Activated B cell treated with CpG ODN at 0.5 μM for 24 hours (primary cell): ENCODE measurements around the gene HOXA5. TPM values are rescaled to one million over a fixed set of nuclear protein-coding genes. Genes with fewer than 3 reads are reported as not detected.
A peak's percentile ranks its signal among the peaks of the same experiment; 100 is the strongest.

Source experiments
- ATAC-seq: fragments of 200-7000 bp; cut with Tn5 transposase; one replicate; pipeline ENCODE4 v1.10.0; 2021; ENCODE audit warnings: low read depth, mild to moderate bottlenecking, moderate library complexity
- CTCF ChIA-PET: fragments of 350-600 bp; sonication (Branson Sonifier 250); formaldehyde crosslinking; loops from one replicate; lab custom pipeline; 2021; ENCODE audit warnings: antibody characterized with exemption; lab: Charles Lee
- POLR2A ChIA-PET: fragments of 350-600 bp; sonication (Branson Sonifier 250); formaldehyde crosslinking; loops from one replicate; lab custom pipeline; 2021; ENCODE audit warnings: antibody characterized with exemption; lab: Charles Lee
- DNase-seq: peaks from one replicate; pipeline ENCODE4 v3.0.0; 2022
- H3K27ac Mint-ChIP-seq: one replicate; pipeline ENCODE4 v1.8.0; 2020; ENCODE audit warnings: mixed read lengths
- H3K27me3 Mint-ChIP-seq: one replicate; pipeline ENCODE4 v1.8.0; 2021; ENCODE audit warnings: mixed read lengths
- H3K36me3 Mint-ChIP-seq: one replicate; pipeline ENCODE4 v1.8.0; 2021; ENCODE audit warnings: low read depth, mixed read lengths
- H3K4me1 Mint-ChIP-seq: one replicate; pipeline ENCODE4 v1.8.0; 2021; ENCODE audit warnings: mixed read lengths
- H3K4me3 Mint-ChIP-seq: one replicate; pipeline ENCODE4 v1.8.0; 2020; ENCODE audit warnings: mild to moderate bottlenecking, mixed read lengths
- H3K9me3 Mint-ChIP-seq: one replicate; pipeline ENCODE4 v1.8.0; 2020; ENCODE audit warnings: mixed read lengths
- intact Hi-C: fragments of 100-400 bp; cut with micrococcal nuclease; formaldehyde crosslinking; loops from one replicate; pipeline ENCODE4 v1.15.1; 2024
- total RNA-seq: library from RNA; stranded (reverse); gene quantifications from 2 replicates; pipeline ENCODE4 v1.2.3, GENCODE V29; 2022
- TF ChIP-seq, protein P1 (sequence below): fragments of 200-600 bp; IDR thresholded peaks from one replicate; pipeline ENCODE4 v1.8.0; 2022; ENCODE audit warnings: antibody characterized with exemption, mild to moderate bottlenecking

Gene HOXA5
- total RNA-seq, 1 donor from 2014 or later: not detected

- CTCF ChIA-PET: interaction anchor here (2.3 kb wide), 1 partner anchor 12 kb away, joined by 7 read pairs; no protein-coding TSS in a partner anchor
- ATAC-seq: no peak
- TF ChIP-seq, protein P1, sequence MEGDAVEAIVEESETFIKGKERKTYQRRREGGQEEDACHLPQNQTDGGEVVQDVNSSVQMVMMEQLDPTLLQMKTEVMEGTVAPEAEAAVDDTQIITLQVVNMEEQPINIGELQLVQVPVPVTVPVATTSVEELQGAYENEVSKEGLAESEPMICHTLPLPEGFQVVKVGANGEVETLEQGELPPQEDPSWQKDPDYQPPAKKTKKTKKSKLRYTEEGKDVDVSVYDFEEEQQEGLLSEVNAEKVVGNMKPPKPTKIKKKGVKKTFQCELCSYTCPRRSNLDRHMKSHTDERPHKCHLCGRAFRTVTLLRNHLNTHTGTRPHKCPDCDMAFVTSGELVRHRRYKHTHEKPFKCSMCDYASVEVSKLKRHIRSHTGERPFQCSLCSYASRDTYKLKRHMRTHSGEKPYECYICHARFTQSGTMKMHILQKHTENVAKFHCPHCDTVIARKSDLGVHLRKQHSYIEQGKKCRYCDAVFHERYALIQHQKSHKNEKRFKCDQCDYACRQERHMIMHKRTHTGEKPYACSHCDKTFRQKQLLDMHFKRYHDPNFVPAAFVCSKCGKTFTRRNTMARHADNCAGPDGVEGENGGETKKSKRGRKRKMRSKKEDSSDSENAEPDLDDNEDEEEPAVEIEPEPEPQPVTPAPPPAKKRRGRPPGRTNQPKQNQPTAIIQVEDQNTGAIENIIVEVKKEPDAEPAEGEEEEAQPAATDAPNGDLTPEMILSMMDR: no peak
Observed at GRCh38 chr7:27184337-27185012, 41.0 kb upstream of the HOXA5 start.

DNA sequence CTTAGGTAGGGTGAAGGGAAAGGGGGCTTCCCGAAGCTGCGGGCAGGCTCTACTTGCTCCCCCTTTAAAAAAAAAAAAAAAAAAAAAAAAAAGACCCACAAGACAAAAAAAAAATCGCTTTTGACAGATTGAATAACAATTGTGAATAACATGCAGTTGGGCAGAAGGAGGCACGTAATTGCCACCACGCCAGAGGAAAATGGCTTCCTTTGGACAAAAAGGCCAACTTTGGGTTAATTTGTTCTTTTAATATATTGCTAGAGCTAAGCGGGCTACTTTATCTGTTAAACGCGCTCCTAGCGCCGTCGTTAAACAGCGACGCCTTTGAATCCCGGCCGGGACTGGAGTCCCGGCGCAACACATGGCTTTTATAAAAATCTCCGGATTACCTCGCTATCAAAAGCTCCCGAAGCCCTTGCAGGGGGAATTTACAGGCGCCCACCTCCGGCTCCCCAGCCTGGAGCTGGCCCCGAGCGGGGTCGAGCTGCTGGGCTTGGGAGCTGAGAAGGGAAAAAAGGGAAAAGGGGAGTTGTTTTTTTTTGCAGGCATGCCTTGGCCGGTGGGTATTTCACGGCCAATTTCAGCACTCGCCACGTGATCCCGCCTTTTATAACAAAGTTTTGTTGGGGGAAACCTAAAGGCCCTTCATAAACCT is 40.3 kb upstream of the HOXA5 start:
- Mint-ChIP-seq H3K9me3 (no peaks in the 10 kb centered on the region), H3K4me3 (peak overlapping the region; percentile 41), H3K27ac (no peak overlapping the region), H3K36me3 (no peaks in the 10 kb centered on the region), H3K4me1 (peaks cover 41% of the 10 kb centered on the region), H3K27me3 (peaks cover 74% of the 10 kb centered on the region)
- intact Hi-C loops: loop anchor here (1.0 to 2.0 kb wide), 2 partner anchors 11 to 17 kb away; partner anchors contain the start of gene HOXA13
- TF ChIP-seq, protein P1: no peak
- DNase-seq (peak; percentile 15), ATAC-seq (no peak)
- CTCF ChIA-PET: interaction anchor here (2.3 kb wide), 1 partner anchor 12 kb away, joined by 7 read pairs; no protein-coding TSS in a partner anchor
- POLR2A ChIA-PET: interaction anchor here (2.1 kb wide), 1 partner anchor 11 kb away, joined by 6 read pairs; no protein-coding TSS in a partner anchor

More at GRCh38 chr7:27184337-27185012, 41.0 kb upstream of the HOXA5 start:
- no peaks in the 10 kb centered on the region for H3K9me3 Mint-ChIP-seq
- peaks cover 68% of the 10 kb centered on the region for H3K27me3 Mint-ChIP-seq
- no peaks in the 10 kb centered on the region for H3K36me3 Mint-ChIP-seq
- POLR2A ChIA-PET: interaction anchor here (2.1 kb wide), 1 partner anchor 11 kb away, joined by 6 read pairs; no protein-coding TSS in a partner anchor
- H3K27ac Mint-ChIP-seq: peak overlapping the region; percentile 46
- peaks cover 43% of the 10 kb centered on the region for H3K4me1 Mint-ChIP-seq
- peak; percentile 44 for DNase-seq
- peak overlapping the region; percentile 56 for H3K4me3 Mint-ChIP-seq
- intact Hi-C loops: loop anchor here (1.0 to 5.0 kb wide), 3 partner anchors 11 to 1322 kb away; partner anchors contain the start of gene HOXA13

GRCh38 chr7:27182861-27183681 is 39.6 kb upstream of the HOXA5 start:
- CTCF ChIA-PET: interaction anchor here (0.9 to 2.3 kb wide), 2 partner anchors 13 to 1331 kb away, joined by 3 to 7 read pairs; no protein-coding TSS in a partner anchor
- TF ChIP-seq, protein P1: no peak
- H3K27me3 Mint-ChIP-seq: peaks cover 72% of the 10 kb centered on the region
- peaks cover 34% of the 10 kb centered on the region for H3K4me1 Mint-ChIP-seq
- no peak overlapping the region for H3K27ac Mint-ChIP-seq
- POLR2A ChIA-PET: interaction anchor here (2.1 kb wide), 1 partner anchor 10 kb away, joined by 6 read pairs; no protein-coding TSS in a partner anchor
- intact Hi-C loops: no loop called here
- no peaks in the 10 kb centered on the region for H3K9me3 Mint-ChIP-seq
- H3K4me3 Mint-ChIP-seq: no peak overlapping the region
- H3K36me3 Mint-ChIP-seq: no peaks in the 10 kb centered on the region
- ATAC-seq (no peak), DNase-seq (peak; percentile 16)

DNA sequence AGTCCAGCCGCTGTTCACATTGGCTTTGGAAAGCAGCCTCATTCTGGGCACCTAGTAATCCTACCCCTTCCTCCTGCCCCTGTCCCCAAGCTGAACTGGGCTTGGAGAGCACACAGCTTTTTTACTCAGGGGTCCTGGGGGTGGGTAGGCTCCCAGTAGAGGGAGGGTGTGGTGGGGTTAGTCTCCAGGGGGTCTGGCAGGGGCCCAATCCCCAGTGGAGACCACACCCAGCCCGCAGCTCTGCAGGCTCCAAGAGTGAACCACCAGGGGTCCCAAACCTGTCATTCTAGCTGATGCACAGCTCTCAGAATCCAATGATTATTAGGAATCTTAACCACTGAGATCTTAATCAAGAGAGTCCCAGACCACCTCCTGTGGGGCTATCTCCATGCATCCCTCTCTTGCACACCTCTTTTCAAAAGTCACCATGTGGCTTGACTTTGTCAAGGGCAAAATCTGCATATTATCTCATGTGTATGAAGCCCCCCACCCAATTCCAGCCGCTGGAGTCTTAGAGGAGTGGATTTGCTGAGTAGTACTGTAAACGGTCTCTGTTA is 38.9 kb upstream of the HOXA5 start:
- no peak overlapping the region for H3K4me3 Mint-ChIP-seq
- DNase-seq (no peak), ATAC-seq (no peak)
- no peaks in the 10 kb centered on the region for H3K36me3 Mint-ChIP-seq
- H3K4me1 Mint-ChIP-seq: peaks cover 29% of the 10 kb centered on the region
- H3K27ac Mint-ChIP-seq: no peak overlapping the region
- H3K27me3 Mint-ChIP-seq: peaks cover 73% of the 10 kb centered on the region
- TF ChIP-seq, protein P1: no peak
- H3K9me3 Mint-ChIP-seq: no peaks in the 10 kb centered on the region
- intact Hi-C loops: no loop called here
- POLR2A ChIA-PET: interaction anchor here (2.1 kb wide), 1 partner anchor 9 kb away, joined by 6 read pairs; no protein-coding TSS in a partner anchor
- CTCF ChIA-PET: interaction anchor here (0.9 to 2.3 kb wide), 3 partner anchors 14 to 1330 kb away, joined by 3 to 7 read pairs (median 3); no protein-coding TSS in a partner anchor
